IMR-90 (cell line): ENCODE results near the gene FOXP4. TPM values are rescaled to one million over a fixed set of nuclear protein-coding genes. Genes with fewer than 3 reads are reported as not detected.

ENCODE experiments used
- ATAC-seq: fragments of 200-7000 bp; cut with Tn5 transposase; 2 replicates; pipeline ENCODE4 v1.9.1; 2020; ENCODE audit warnings: low read depth, mild to moderate bottlenecking, moderate library complexity
- BruUV-seq: library from RNA; stranded (reverse); fragments of 400-500 nt; replicated peaks from 2 replicates; lab custom pipeline; 2021; lab: Mats Ljungman, UMichigan
- CTCF ChIA-PET: fragments of 300-600 bp; formaldehyde crosslinking; extraction: SDS; loops from one replicate; lab custom pipeline; 2021; ENCODE audit warnings: antibody characterized with exemption; lab: Yijun Ruan, JAX
- POLR2A ChIA-PET: fragments of 300-600 bp; sonication (Branson Sonifier 250); formaldehyde crosslinking; loops from one replicate; lab custom pipeline; 2022; ENCODE audit warnings: antibody characterized with exemption; ENCODE audit not compliant: unreplicated experiment; lab: Charles Lee
- DNase-seq: peaks from one replicate; pipeline ENCODE4 v3.0.0; 2013
- H2AFZ ChIP-seq: replicated peaks from 2 replicates; pipeline ENCODE3; 2013; ENCODE audit warnings: low read length, mild to moderate bottlenecking; ENCODE audit not compliant: poor library complexity
- H2AK5ac ChIP-seq: 2 replicates; pipeline ENCODE4 v1.6.1; 2013; ENCODE audit warnings: low read depth, low read length, inconsistent platforms
- H2AK9ac ChIP-seq: replicated peaks from 2 replicates; pipeline ENCODE3; 2013; ENCODE audit warnings: mild to moderate bottlenecking, low read depth, low read length, moderate library complexity; ENCODE audit not compliant: poor library complexity
- H2BK120ac ChIP-seq: 2 replicates; pipeline ENCODE4 v1.6.1; 2013; ENCODE audit warnings: low read depth, low read length, inconsistent platforms
- H2BK15ac ChIP-seq: 3 replicates; pipeline ENCODE4 v1.6.1; 2013; ENCODE audit warnings: low read depth, low read length, inconsistent platforms
- H2BK20ac ChIP-seq: 2 replicates; pipeline ENCODE4 v1.6.1; 2013; ENCODE audit warnings: low read depth, mild to moderate bottlenecking, inconsistent platforms, low read length, moderate library complexity
- H2BK5ac ChIP-seq: 2 replicates; pipeline ENCODE4 v1.6.1; 2013; ENCODE audit warnings: mild to moderate bottlenecking, low read depth, low read length, inconsistent platforms; ENCODE audit not compliant: poor library complexity, severe bottlenecking
- H3K14ac ChIP-seq: replicated peaks from 2 replicates; pipeline ENCODE4 v1.6.1; 2013; ENCODE audit warnings: low read depth, low read length, inconsistent platforms
- H3K18ac ChIP-seq: 2 replicates; pipeline ENCODE4 v1.6.1; 2013; ENCODE audit warnings: low read depth, low read length, control low read depth
- H3K23ac ChIP-seq: 2 replicates; pipeline ENCODE4 v1.6.1; 2013; ENCODE audit warnings: low read depth, low read length, inconsistent platforms
- H3K27ac ChIP-seq: 2 replicates; pipeline ENCODE4 v1.5.1; 2013; ENCODE audit warnings: mild to moderate bottlenecking, control low read depth, low read length; ENCODE audit not compliant: insufficient read depth
- H3K27me3 ChIP-seq: 2 replicates; pipeline ENCODE4 v1.6.1; 2013; ENCODE audit warnings: low read length; ENCODE audit not compliant: control insufficient read depth, insufficient read depth
- H3K36me3 ChIP-seq: 2 replicates; pipeline ENCODE4 v1.6.1; 2013; ENCODE audit warnings: low read length, mixed read lengths; ENCODE audit not compliant: control insufficient read depth, insufficient read depth
- H3K4ac ChIP-seq: 2 replicates; pipeline ENCODE4 v1.6.1; 2013; ENCODE audit warnings: low read depth, low read length, inconsistent platforms
- H3K4me1 ChIP-seq: 2 replicates; pipeline ENCODE4 v1.6.1; 2013; ENCODE audit warnings: low read length, mixed read lengths; ENCODE audit not compliant: control insufficient read depth, insufficient read depth
- H3K4me2 ChIP-seq: 2 replicates; pipeline ENCODE4 v1.6.1; 2013; ENCODE audit warnings: low read depth, mild to moderate bottlenecking, control low read depth, low read length, moderate library complexity
- H3K4me3 ChIP-seq: 2 replicates; pipeline ENCODE4 v1.5.1; 2013; ENCODE audit warnings: low read depth, mild to moderate bottlenecking, control low read depth, low read length, moderate library complexity; ENCODE audit not compliant: insufficient read depth
- H3K56ac ChIP-seq: 2 replicates; pipeline ENCODE4 v1.6.1; 2013; ENCODE audit warnings: low read length, inconsistent platforms; ENCODE audit not compliant: insufficient read depth; ENCODE audit errors: extremely low read depth
- H3K79me1 ChIP-seq, 2 experiments: 2 replicates each; pipeline ENCODE4 v1.6.1; 2013; ENCODE audit warnings: low read length in 2 of 2, inconsistent platforms in 1 of 2, low read depth in 1 of 2
- H3K9ac ChIP-seq: 2 replicates; pipeline ENCODE4 v1.6.1; 2013; ENCODE audit warnings: low read depth, low read length, control low read depth
- H3K9me1 ChIP-seq: 2 replicates; pipeline ENCODE4 v1.6.1; 2013; ENCODE audit warnings: low read length, inconsistent platforms; ENCODE audit not compliant: insufficient read depth
- H3K9me3 ChIP-seq: 2 replicates; pipeline ENCODE4 v1.6.1; 2013; ENCODE audit warnings: low read length; ENCODE audit not compliant: control insufficient read depth, insufficient read depth
- H4K20me1 ChIP-seq: 2 replicates; pipeline ENCODE4 v1.6.1; 2013; ENCODE audit warnings: low read length, inconsistent platforms; ENCODE audit not compliant: insufficient read depth
- H4K5ac ChIP-seq: 2 replicates; pipeline ENCODE4 v1.6.1; 2013; ENCODE audit warnings: mild to moderate bottlenecking, low read depth, low read length, control low read depth
- H4K8ac ChIP-seq, 2 experiments: 2 replicates each; pipeline ENCODE4 v1.6.1; 2013; ENCODE audit warnings: low read depth in 2 of 2, low read length in 2 of 2, control low read depth in 1 of 2, inconsistent platforms in 1 of 2
- H4K91ac ChIP-seq: 2 replicates; pipeline ENCODE4 v1.6.1; 2013; ENCODE audit warnings: low read depth, low read length, inconsistent platforms; ENCODE audit not compliant: insufficient read depth
- BHLHE40 ChIP-seq: fragments of 150-350 bp; IDR thresholded peaks from 2 replicates; pipeline ENCODE4 v1.6.1; 2016; ENCODE audit warnings: mild to moderate bottlenecking, low read depth, low read length
- CEBPB ChIP-seq: IDR thresholded peaks from 2 replicates; pipeline ENCODE4 v1.6.1; 2012; ENCODE audit warnings: low read depth, low read length, improper control_type of control experiment
- CHD1 ChIP-seq: IDR thresholded peaks from 2 replicates; pipeline ENCODE4 v1.6.1; 2012; ENCODE audit warnings: low read depth, low read length, improper control_type of control experiment
- FOS ChIP-seq: fragments of 150-350 bp; IDR thresholded peaks from 2 replicates; pipeline ENCODE4 v1.6.1; 2016; ENCODE audit warnings: low read depth, low read length
- MAFK ChIP-seq: IDR thresholded peaks from 2 replicates; pipeline ENCODE4 v1.6.1; 2012; ENCODE audit warnings: low read depth, low read length, improper control_type of control experiment
- MAZ ChIP-seq: IDR thresholded peaks from 2 replicates; pipeline ENCODE4 v1.6.1; 2012; ENCODE audit warnings: low read depth, mild to moderate bottlenecking, low read length, improper control_type of control experiment, moderate library complexity, borderline replicate concordance
- MXI1 ChIP-seq: IDR thresholded peaks from 2 replicates; pipeline ENCODE4 v1.6.1; 2012; ENCODE audit warnings: low read depth, mild to moderate bottlenecking, low read length, moderate library complexity, borderline replicate concordance
- NFE2L2 ChIP-seq: fragments of 150-350 bp; IDR thresholded peaks from 2 replicates; pipeline ENCODE4 v1.6.1; 2016; ENCODE audit warnings: low read depth, mild to moderate bottlenecking, low read length
- POLR2A ChIP-seq: IDR thresholded peaks from 2 replicates; pipeline ENCODE4 v1.6.1; 2012; ENCODE audit warnings: mild to moderate bottlenecking, low read depth, low read length
- RAD21 ChIP-seq: IDR thresholded peaks from 2 replicates; pipeline ENCODE4 v1.6.1; 2012; ENCODE audit warnings: low read length, improper control_type of control experiment
- RCOR1 ChIP-seq: IDR thresholded peaks from 2 replicates; pipeline ENCODE4 v1.6.1; 2012; ENCODE audit warnings: mild to moderate bottlenecking, low read length, improper control_type of control experiment; ENCODE audit not compliant: insufficient replicate concordance
- SMC3 ChIP-seq: fragments of 150-350 bp; IDR thresholded peaks from 2 replicates; pipeline ENCODE4 v1.6.1; 2016; ENCODE audit warnings: low read depth, mild to moderate bottlenecking, antibody characterized with exemption, low read length, moderate library complexity
- WGBS, 2 experiments: methylation state at CpG; one replicate each; pipeline versions ENCODE4 v1.1.5 to v1.1.7; 2013; ENCODE audit warnings: missing lambda C conversion rate in 2 of 2; ENCODE audit not compliant: insufficient read length in 1 of 2; ENCODE audit errors: extremely low coverage in 2 of 2; 5-methylcytosine and 5-hydroxymethylcytosine counted together
- dilution Hi-C: fragments of 300-500 bp; cut with HindIII; formaldehyde crosslinking; loops from one replicate; pipeline ENCODE4 v1.14.3; 2018; ENCODE audit warnings: low sequenced_read_pairs; ENCODE audit not compliant: unreplicated experiment
- in situ Hi-C: fragments of 300-500 bp; cut with MboI; formaldehyde crosslinking; loops from 3 replicates; pipeline ENCODE4 v1.14.3; 2019; ENCODE audit warnings: low sequenced_read_pairs, inconsistent platforms, mixed read lengths
- intact Hi-C: fragments of 100-400 bp; cut with micrococcal nuclease; formaldehyde crosslinking; loops from 2 replicates; pipeline ENCODE4 v1.10.0; 2022
- polyA plus RNA-seq, 3 experiments: library from polyadenylated mRNA; depleted of rRNA; stranded (reverse); fragments of >200 nt; gene quantifications; 2 replicates each; pipeline ENCODE4 v1.2.3, GENCODE V29; 2012; ENCODE audit warnings: low replicate concordance in 1 of 3
- total RNA-seq: library from RNA; depleted of rRNA; stranded (reverse); fragments of >200 nt; gene quantifications from 2 replicates; pipeline ENCODE4 v1.2.3, GENCODE V29; 2012
- TF ChIP-seq, protein P1 (sequence below): fragments of 150-350 bp; IDR thresholded peaks from 2 replicates; pipeline ENCODE4 v1.6.1; 2016; ENCODE audit warnings: low read depth, mild to moderate bottlenecking, low read length, moderate library complexity, borderline replicate concordance
- TF ChIP-seq, protein P2 (sequence below): fragments of 150-350 bp; IDR thresholded peaks from 2 replicates; pipeline ENCODE4 v1.6.1; 2017; ENCODE audit warnings: mild to moderate bottlenecking, antibody characterized with exemption, low read length, low read depth
- TF ChIP-seq, protein P3 (sequence below): conservative IDR thresholded peaks from 2 replicates; pipeline ENCODE4 v1.5.1; 2012; ENCODE audit warnings: mild to moderate bottlenecking, low read depth, low read length, improper control_type of control experiment

Gene FOXP4
- total and polyA plus RNA-seq, 2 of the 4 experiments (the other 2 are of a cell fraction): 0.72 to 9.5 TPM

DNA sequence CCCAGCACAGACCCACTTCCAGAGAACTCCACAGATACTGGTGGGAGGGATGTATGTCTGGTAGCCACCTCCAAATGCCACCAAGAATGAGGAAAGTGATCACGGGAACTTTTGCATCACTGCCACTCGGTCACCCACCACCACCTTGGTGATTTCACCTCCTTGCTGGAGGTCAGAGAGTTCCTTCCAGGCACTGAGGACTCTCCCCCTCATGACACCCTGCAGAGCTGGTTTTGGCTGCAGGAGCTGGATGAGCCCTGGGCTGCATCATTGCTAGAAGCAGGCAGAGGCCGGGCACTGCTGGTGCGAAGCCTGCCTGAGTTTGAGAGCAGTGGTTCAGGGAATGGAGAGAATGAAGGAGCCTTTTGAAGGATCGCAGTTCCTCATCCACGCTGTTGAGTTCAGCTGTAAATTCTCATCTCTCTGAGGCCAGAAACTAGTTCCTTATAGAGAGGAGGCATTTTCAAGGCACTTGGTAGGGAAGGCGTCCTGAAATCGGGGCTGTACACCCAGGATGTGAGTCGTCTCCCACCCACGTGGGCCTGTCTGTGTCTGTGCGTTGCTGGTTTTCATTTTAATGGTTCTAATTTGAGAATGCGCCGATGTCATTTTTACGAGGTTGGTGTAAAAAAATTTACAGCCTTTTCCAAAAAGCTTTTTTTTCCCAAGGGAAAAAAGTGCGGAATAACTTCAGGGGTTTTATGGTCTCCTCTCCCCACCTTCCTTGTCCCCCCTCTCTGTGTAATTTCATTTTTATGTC, 25.0 kb downstream of the FOXP4 start:
- ATAC-seq (no peak), DNase-seq (no peak)
- Histone ChIP-seq H3K4ac (no peak overlapping the region), H3K4me1 (peaks cover 10% of the 10 kb centered on the region; the same call in 1 of the 2 replicates), H2AK9ac (no peak overlapping the region), H3K4me3 (no peak overlapping the region), H3K36me3 (peaks cover 17% of the 10 kb centered on the region), H2BK20ac (no peak overlapping the region), H3K23ac (no peak overlapping the region), H4K91ac (no peak overlapping the region), H4K8ac (no peak overlapping the region), H2AFZ (no peak overlapping the region), H3K14ac (no peak overlapping the region), H4K20me1 (no peaks in the 10 kb centered on the region), H2AK5ac (no peak overlapping the region; the same call in 1 of the 2 replicates), H3K56ac (no peak overlapping the region), H4K5ac (no peak overlapping the region), H3K4me2 (no peak overlapping the region), H3K9ac (no peak overlapping the region), H3K79me1 (peaks cover 3 to 23% of the 10 kb centered on the region in 2 experiments; a peak in 3 of 4 replicates), H3K27ac (no peak overlapping the region), H3K9me3 (no peaks in the 10 kb centered on the region), H3K9me1 (peaks cover 19% of the 10 kb centered on the region; the same call in 1 of the 2 replicates), H2BK120ac (no peak overlapping the region), H2BK5ac (no peak overlapping the region), H2BK15ac (no peak overlapping the region), H3K18ac (no peak overlapping the region), H3K27me3 (no peaks in the 10 kb centered on the region)
- intact Hi-C loops (no loop called here), dilution Hi-C loops (no loop called here), in situ Hi-C loops (no loop called here)
- CTCF ChIA-PET: no interaction called here
- no TSS peak for BruUV-seq
- WGBS, 2 experiments: 88% methylated on average over 4 of the region's 15 CpGs; no CpG with 5 or more reads in 1 of the 2 experiments
- POLR2A ChIA-PET: no interaction called here
- no peak for TF ChIP-seq CHD1
- no peak for TF ChIP-seq POLR2A
- TF ChIP-seq SMC3: no peak
- TF ChIP-seq NFE2L2: no peak
- TF ChIP-seq CEBPB: no peak
- no peak for TF ChIP-seq FOS
- no peak for TF ChIP-seq MAZ
- no peak for TF ChIP-seq RCOR1
- no peak for TF ChIP-seq BHLHE40
- TF ChIP-seq, protein P1, sequence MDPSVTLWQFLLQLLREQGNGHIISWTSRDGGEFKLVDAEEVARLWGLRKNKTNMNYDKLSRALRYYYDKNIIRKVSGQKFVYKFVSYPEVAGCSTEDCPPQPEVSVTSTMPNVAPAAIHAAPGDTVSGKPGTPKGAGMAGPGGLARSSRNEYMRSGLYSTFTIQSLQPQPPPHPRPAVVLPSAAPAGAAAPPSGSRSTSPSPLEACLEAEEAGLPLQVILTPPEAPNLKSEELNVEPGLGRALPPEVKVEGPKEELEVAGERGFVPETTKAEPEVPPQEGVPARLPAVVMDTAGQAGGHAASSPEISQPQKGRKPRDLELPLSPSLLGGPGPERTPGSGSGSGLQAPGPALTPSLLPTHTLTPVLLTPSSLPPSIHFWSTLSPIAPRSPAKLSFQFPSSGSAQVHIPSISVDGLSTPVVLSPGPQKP: no peak
- TF ChIP-seq, protein P2, sequence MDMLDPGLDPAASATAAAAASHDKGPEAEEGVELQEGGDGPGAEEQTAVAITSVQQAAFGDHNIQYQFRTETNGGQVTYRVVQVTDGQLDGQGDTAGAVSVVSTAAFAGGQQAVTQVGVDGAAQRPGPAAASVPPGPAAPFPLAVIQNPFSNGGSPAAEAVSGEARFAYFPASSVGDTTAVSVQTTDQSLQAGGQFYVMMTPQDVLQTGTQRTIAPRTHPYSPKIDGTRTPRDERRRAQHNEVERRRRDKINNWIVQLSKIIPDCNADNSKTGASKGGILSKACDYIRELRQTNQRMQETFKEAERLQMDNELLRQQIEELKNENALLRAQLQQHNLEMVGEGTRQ: no peak
- no peak for TF ChIP-seq RAD21
- TF ChIP-seq MAFK: no peak
- TF ChIP-seq, protein P3, sequence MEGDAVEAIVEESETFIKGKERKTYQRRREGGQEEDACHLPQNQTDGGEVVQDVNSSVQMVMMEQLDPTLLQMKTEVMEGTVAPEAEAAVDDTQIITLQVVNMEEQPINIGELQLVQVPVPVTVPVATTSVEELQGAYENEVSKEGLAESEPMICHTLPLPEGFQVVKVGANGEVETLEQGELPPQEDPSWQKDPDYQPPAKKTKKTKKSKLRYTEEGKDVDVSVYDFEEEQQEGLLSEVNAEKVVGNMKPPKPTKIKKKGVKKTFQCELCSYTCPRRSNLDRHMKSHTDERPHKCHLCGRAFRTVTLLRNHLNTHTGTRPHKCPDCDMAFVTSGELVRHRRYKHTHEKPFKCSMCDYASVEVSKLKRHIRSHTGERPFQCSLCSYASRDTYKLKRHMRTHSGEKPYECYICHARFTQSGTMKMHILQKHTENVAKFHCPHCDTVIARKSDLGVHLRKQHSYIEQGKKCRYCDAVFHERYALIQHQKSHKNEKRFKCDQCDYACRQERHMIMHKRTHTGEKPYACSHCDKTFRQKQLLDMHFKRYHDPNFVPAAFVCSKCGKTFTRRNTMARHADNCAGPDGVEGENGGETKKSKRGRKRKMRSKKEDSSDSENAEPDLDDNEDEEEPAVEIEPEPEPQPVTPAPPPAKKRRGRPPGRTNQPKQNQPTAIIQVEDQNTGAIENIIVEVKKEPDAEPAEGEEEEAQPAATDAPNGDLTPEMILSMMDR: no peak
- no peak for TF ChIP-seq MXI1
